CMK (cell line): ENCODE results near the gene S100A14.
"Not testable (repeated sequence)": the region's sequence is repeated elsewhere in the genome, so short reads cannot be mapped to it uniquely, and the experiment has no call there.

Experiments used
- DNase-seq: peaks from one replicate; pipeline ENCODE4 v3.0.0-alpha.2; 2010; ENCODE audit warnings: low read depth

S100A14 gene

GRCh38 chr1:153616144-153616916, at the start of gene S100A14:
Gene S100A14 (minus strand): TSS chr1:153616325. CDS start chr1:153615858, 467 bp downstream.
- DNase-seq: no peak

GRCh38 chr1:153663211-153663610, 47.1 kb upstream of the S100A14 start:
- DNase-seq: no peak

DNA sequence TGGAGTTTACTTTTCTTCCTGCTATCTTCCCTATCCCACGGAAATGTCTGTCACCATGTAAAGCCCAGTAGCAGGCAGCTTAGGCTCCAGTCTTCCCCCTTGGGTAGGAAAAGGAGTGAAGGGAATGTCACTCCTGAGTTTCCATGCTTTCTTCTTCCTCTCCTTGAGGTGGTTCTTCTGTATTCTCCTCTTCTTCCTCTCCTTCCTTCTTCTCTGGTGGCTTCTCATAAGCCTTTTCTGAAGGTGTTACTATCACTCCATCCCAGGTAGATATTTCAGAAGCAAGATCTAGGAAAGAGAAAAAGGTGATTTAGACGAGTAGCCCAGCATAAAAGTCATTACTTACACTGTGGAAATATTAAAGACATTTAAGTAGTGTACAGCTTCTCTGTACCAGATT, 46.1 kb upstream of the S100A14 start:
- no peak for DNase-seq

- DNase-seq: no peak
Observed at GRCh38 chr1:153661111-153661708, 45.1 kb upstream of the S100A14 start.

- DNase-seq: no peak
Observed at GRCh38 chr1:153659656-153660055, 43.5 kb upstream of the S100A14 start.

GRCh38 chr1:153659175-153659534, 43.0 kb upstream of the S100A14 start:
- no peak for DNase-seq

DNA sequence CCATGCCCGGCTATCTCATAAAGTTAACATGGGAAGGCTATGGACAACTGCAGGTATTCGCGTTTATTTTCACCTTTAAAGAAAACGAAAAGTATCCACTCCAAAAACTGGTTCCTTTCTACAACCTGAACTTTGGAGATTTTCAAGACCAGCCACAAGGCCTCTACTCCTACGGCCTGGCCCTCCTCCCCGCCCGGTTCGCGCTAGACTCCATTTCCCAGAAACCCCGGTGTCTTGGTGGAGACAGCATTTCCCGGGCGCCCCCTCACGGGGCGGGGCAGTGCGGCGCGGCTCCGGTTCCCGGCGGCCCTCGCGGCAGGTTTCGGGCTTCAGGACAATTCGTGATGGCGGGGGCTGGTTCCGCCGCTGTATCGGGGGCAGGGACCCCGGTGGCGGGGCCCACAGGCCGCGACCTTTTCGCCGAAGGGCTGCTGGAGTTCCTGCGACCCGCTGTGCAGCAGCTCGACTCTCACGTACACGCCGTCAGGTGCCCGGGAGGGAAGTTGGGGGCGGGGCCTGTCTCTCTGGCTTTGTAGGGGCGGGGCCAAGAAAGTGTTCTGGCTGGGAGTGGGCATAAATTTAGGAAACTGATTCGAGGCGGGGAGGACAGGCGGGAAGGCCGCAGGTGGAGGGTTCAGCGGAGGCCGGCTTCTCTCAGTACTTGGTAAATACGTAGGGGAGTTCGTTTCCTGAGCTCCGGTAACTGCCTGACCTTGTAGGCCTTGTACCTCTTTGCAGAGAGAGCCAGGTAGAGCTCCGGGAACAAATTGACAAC, 42.5 kb upstream of the S100A14 start, which contains the start of gene SNAPIN:
SNAPIN (plus strand) TSS at position 304 of the 775 bp plus-strand sequence; CDS start at position 345, 41 bp downstream.
- DNase-seq: peak; percentile 58

- DNase-seq: no peak
Observed at GRCh38 chr1:153655333-153655732, 39.2 kb upstream of the S100A14 start.

- no peak for DNase-seq
Observed at GRCh38 chr1:153652805-153653500, 36.8 kb upstream of the S100A14 start.

- DNase-seq: no peak
Observed at GRCh38 chr1:153651771-153652170, 35.6 kb upstream of the S100A14 start.

- DNase-seq: no peak
Observed at GRCh38 chr1:153649863-153650235, 33.7 kb upstream of the S100A14 start.

- no peak for DNase-seq
Observed at GRCh38 chr1:153649137-153649862, 33.2 kb upstream of the S100A14 start.

DNA sequence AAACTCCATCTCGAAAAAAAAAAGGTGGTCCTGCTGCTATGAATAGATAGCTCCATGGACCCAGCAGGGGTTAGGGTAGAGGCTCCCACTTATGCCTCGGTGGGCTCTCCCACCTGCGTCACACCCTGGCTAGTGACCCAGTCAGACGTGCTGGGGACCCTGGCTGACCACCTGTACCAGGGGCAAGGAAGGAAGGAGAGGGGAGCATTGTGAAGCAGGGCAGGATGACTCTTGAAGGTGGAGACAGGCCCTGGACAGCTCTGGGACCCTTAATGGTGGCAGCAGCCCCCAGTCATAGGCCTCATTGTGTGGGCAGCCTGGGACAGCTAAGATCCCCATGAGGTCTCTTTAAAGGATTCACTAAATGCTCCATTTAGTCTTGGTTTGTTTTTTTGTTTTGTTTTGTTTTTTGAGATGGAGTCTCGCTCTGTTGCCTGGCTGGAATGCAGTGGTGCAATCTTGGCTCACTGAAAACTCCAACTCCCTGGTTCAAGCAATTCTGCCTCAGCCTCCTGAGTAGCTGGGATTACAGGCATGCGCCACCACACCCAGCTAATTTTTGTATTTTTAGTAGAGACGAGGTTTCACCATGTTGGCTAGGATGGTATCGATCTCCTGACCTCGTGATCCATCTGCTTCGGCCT, 32.0 kb upstream of the S100A14 start:
- DNase-seq: no peak

GRCh38 chr1:153647346-153647714, 31.2 kb upstream of the S100A14 start:
- DNase-seq: no peak

DNA sequence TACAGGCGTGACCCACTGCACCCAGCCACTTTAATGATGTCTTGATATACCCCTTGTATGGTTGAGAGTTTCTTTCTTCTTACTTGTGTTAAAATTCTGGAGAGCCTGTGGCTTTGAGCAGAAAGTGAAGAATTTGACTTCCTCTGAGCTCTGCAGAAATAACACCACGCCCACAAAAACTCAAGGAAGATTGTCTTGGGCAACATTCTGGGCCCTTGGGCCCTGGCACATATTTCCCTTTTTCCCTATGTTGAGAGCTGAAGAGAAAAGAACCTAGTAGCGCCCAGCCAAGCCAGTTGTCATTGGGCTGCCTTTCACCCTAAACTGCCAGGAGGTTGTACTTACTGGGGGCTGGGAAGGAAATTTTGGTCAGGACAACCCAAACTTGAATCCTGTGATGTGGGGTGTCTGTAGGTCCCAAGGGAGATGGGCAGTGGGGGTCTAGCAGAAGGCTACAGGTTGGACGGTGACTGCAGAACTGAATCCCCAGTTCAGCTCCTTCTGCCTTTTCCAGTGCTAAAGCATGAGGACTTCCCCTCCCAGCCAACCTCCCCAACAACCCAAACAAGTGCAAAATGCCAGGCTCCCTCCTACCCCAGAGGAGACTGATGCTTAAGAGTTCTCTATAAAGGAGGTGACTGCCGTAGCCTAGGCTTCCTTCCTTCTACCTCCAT, 30.7 kb upstream of the S100A14 start:
- no peak for DNase-seq

- DNase-seq: no peak
Observed at GRCh38 chr1:153643816-153644215, 27.7 kb upstream of the S100A14 start.

GRCh38 chr1:153643100-153643499, 27.0 kb upstream of the S100A14 start:
- DNase-seq: no peak

- no peak for DNase-seq
Observed at GRCh38 chr1:153642161-153642560, 26.0 kb upstream of the S100A14 start.

GRCh38 chr1:153640861-153641260, 24.7 kb upstream of the S100A14 start:
- no peak for DNase-seq

- not testable (repeated sequence) for DNase-seq
Observed at GRCh38 chr1:153640213-153640612, 24.1 kb upstream of the S100A14 start.

- no peak for DNase-seq
Observed at GRCh38 chr1:153639280-153639679, 23.2 kb upstream of the S100A14 start.
